Subcutaneous abdominal adipose tissue (tissue), 5 donors: ENCODE results near the gene SLC2A5.

Experiments used
- H3K27ac ChIP-seq: one replicate; pipeline ENCODE4 v1.7.0; 2013; ENCODE audit warnings: low read depth, mild to moderate bottlenecking, inconsistent platforms, low read length, moderate library complexity
- H3K27me3 ChIP-seq, 5 donors: one replicate each; pipeline ENCODE4 v1.7.0; 2013; ENCODE audit warnings: low read length in 5 of 5, inconsistent platforms in 1 of 5; ENCODE audit not compliant: control insufficient read depth in 5 of 5, insufficient read depth in 4 of 5
- H3K36me3 ChIP-seq, 5 donors: one replicate each; pipeline ENCODE4 v1.7.0; 2013; ENCODE audit warnings: low read length in 5 of 5; ENCODE audit not compliant: control insufficient read depth in 5 of 5, insufficient read depth in 5 of 5
- H3K4me1 ChIP-seq, 5 donors: one replicate each; pipeline ENCODE4 v1.7.0; 2013; ENCODE audit warnings: low read length in 5 of 5, mild to moderate bottlenecking in 3 of 5, moderate library complexity in 1 of 5; ENCODE audit not compliant: control insufficient read depth in 5 of 5, insufficient read depth in 5 of 5
- H3K4me3 ChIP-seq, 5 donors: one replicate each; pipeline ENCODE4 v1.7.0; 2013; ENCODE audit warnings: low read length in 5 of 5, low read depth in 1 of 5
- H3K9ac ChIP-seq, 5 donors: one replicate each; pipeline ENCODE4 v1.7.0; 2013; ENCODE audit warnings: low read length in 5 of 5, mild to moderate bottlenecking in 4 of 5, moderate library complexity in 3 of 5
- H3K9me3 ChIP-seq, 5 donors: one replicate each; pipeline ENCODE4 v1.7.0; 2013; ENCODE audit warnings: low read length in 5 of 5; ENCODE audit not compliant: control insufficient read depth in 5 of 5
- donor health status: healthy.
- donor health status: healthy.
- donor health status: healthy.
- donor health status: healthy.
- donor health status: healthy.

The SLC2A5 gene

GRCh38 chr1:9050803-9051202 is 18.6 kb downstream of the SLC2A5 start:
- H3K27ac ChIP-seq = no peak overlapping the region
- H3K36me3 ChIP-seq = peaks cover 0 to 8% (median 0%) of the 10 kb centered on the region in 5 donors

GRCh38 chr1:9048551-9048950 is 20.9 kb downstream of the SLC2A5 start:
- no peak overlapping the region for H3K4me3 ChIP-seq
- no peak overlapping the region for H3K27ac ChIP-seq
- peaks cover 0 to 8% (median 0%) of the 10 kb centered on the region in 5 donors for H3K36me3 ChIP-seq
- no peak overlapping the region for H3K9ac ChIP-seq
- H3K9me3 ChIP-seq = no peaks in the 10 kb centered on the region
- no peaks in the 10 kb centered on the region for H3K4me1 ChIP-seq
- H3K27me3 ChIP-seq = no peaks in the 10 kb centered on the region

More at GRCh38 chr1:9050803-9051202, 18.6 kb downstream of the SLC2A5 start:
- no peak overlapping the region for H3K9ac ChIP-seq
- no peaks in the 10 kb centered on the region for H3K27me3 ChIP-seq
- H3K9me3 ChIP-seq = no peaks in the 10 kb centered on the region
- no peaks in the 10 kb centered on the region for H3K4me1 ChIP-seq
- H3K4me3 ChIP-seq = no peak overlapping the region

- Histone ChIP-seq H3K27ac (no peak overlapping the region), H3K36me3 (peaks cover 0 to 10% (median 0%) of the 10 kb centered on the region in 5 donors), H3K4me1 (no peaks in the 10 kb centered on the region), H3K27me3 (no peaks in the 10 kb centered on the region), H3K9me3 (no peaks in the 10 kb centered on the region), H3K4me3 (no peak overlapping the region), H3K9ac (no peak overlapping the region)
Measured at GRCh38 chr1:9047019-9047418, 22.4 kb downstream of the SLC2A5 start.

- H3K27ac ChIP-seq = no peak overlapping the region
- peaks cover 0 to 16% (median 0%) of the 10 kb centered on the region in 5 donors for H3K36me3 ChIP-seq
- H3K9ac ChIP-seq = no peak overlapping the region
- no peaks in the 10 kb centered on the region for H3K9me3 ChIP-seq
- H3K27me3 ChIP-seq = no peaks in the 10 kb centered on the region
- no peak overlapping the region for H3K4me3 ChIP-seq
- no peaks in the 10 kb centered on the region for H3K4me1 ChIP-seq
Measured at GRCh38 chr1:9045861-9046510, 23.4 kb downstream of the SLC2A5 start.

- H3K9me3 ChIP-seq = no peaks in the 10 kb centered on the region
- no peaks in the 10 kb centered on the region for H3K27me3 ChIP-seq
- peaks cover 0 to 25% (median 0%) of the 10 kb centered on the region in 5 donors for H3K36me3 ChIP-seq
- H3K4me3 ChIP-seq = no peak overlapping the region
- no peak overlapping the region for H3K27ac ChIP-seq
- no peaks in the 10 kb centered on the region for H3K4me1 ChIP-seq
- no peak overlapping the region for H3K9ac ChIP-seq
Measured at GRCh38 chr1:9044236-9044635, 25.2 kb downstream of the SLC2A5 start.

GRCh38 chr1:9042272-9042671 is 27.2 kb downstream of the SLC2A5 start:
- Histone ChIP-seq H3K36me3 (peaks cover 0 to 28% (median 0%) of the 10 kb centered on the region in 5 donors), H3K27ac (no peak overlapping the region), H3K9ac (no peak overlapping the region), H3K27me3 (no peaks in the 10 kb centered on the region), H3K9me3 (no peaks in the 10 kb centered on the region), H3K4me1 (no peaks in the 10 kb centered on the region), H3K4me3 (no peak overlapping the region)

GRCh38 chr1:9041116-9041779 is 28.2 kb downstream of the SLC2A5 start:
- Histone ChIP-seq H3K36me3 (peaks cover 0 to 31% (median 0%) of the 10 kb centered on the region in 5 donors), H3K9me3 (no peaks in the 10 kb centered on the region), H3K4me1 (no peaks in the 10 kb centered on the region), H3K9ac (no peak overlapping the region), H3K27me3 (no peaks in the 10 kb centered on the region), H3K4me3 (no peak overlapping the region), H3K27ac (no peak overlapping the region)

- no peak overlapping the region for H3K27ac ChIP-seq
- H3K27me3 ChIP-seq = no peaks in the 10 kb centered on the region
- no peak overlapping the region for H3K4me3 ChIP-seq
- peaks cover 0 to 2% (median 0%) of the 10 kb centered on the region in 5 donors for H3K9me3 ChIP-seq
- no peaks in the 10 kb centered on the region for H3K4me1 ChIP-seq
- peaks cover 0 to 31% (median 0%) of the 10 kb centered on the region in 5 donors for H3K36me3 ChIP-seq
- H3K9ac ChIP-seq = no peak overlapping the region
Measured at GRCh38 chr1:9040659-9041030, 28.8 kb downstream of the SLC2A5 start.

- H3K9ac ChIP-seq = no peak overlapping the region
- peaks cover 0 to 8% (median 5%) of the 10 kb centered on the region in 5 donors for H3K9me3 ChIP-seq
- H3K27me3 ChIP-seq = no peaks in the 10 kb centered on the region
- H3K36me3 ChIP-seq = peaks cover 0 to 31% (median 0%) of the 10 kb centered on the region in 5 donors
- H3K4me3 ChIP-seq = no peak overlapping the region
- no peaks in the 10 kb centered on the region for H3K4me1 ChIP-seq
- no peak overlapping the region for H3K27ac ChIP-seq
Measured at GRCh38 chr1:9039761-9040658, 29.4 kb downstream of the SLC2A5 start.
